PC-3 (cell line): ENCODE data around the gene TBC1D21. TPM values are rescaled to one million over a fixed set of nuclear protein-coding genes. Genes with fewer than 3 reads are reported as not detected.

Source experiments
- ATAC-seq: fragments of 200-7000 bp; cut with Tn5 transposase; 2 replicates; pipeline ENCODE4 v1.9.1; 2020; ENCODE audit warnings: mild to moderate bottlenecking, moderate library complexity
- BruUV-seq: library from RNA; stranded (reverse); fragments of 400-500 nt; replicated peaks from 2 replicates; lab custom pipeline; 2021; lab: Mats Ljungman, UMichigan
- CTCF ChIA-PET: fragments of 300-600 bp; sonication (Branson Sonifier 250); formaldehyde crosslinking; loops from one replicate; lab custom pipeline; 2022; ENCODE audit warnings: antibody characterized with exemption; lab: Charles Lee
- POLR2A ChIA-PET: fragments of 300-600 bp; sonication (Branson Sonifier 250); formaldehyde crosslinking; loops from one replicate; lab custom pipeline; 2022; ENCODE audit warnings: antibody characterized with exemption; ENCODE audit not compliant: unreplicated experiment; lab: Charles Lee
- DNase-seq: peaks from one replicate; pipeline ENCODE4 v3.0.0-alpha.2; 2015
- H2AFZ ChIP-seq: fragments of 300-600 bp; sonication (generic); 2 replicates; pipeline ENCODE4 v1.6.0; 2016; ENCODE audit warnings: antibody characterized with exemption, low read length
- H3F3A ChIP-seq: fragments of 300-600 bp; sonication (generic); one replicate; pipeline ENCODE4 v1.6.0; 2017; ENCODE audit warnings: antibody characterized with exemption, low read length, control low read depth, mild to moderate bottlenecking; ENCODE audit not compliant: unreplicated experiment
- H3K27ac ChIP-seq: fragments of 300-600 bp; sonication (generic); 2 replicates; pipeline ENCODE4 v1.5.1; 2016; ENCODE audit warnings: mild to moderate bottlenecking, low read length
- H3K27me3 ChIP-seq: fragments of 300-600 bp; sonication (generic); 2 replicates; pipeline ENCODE4 v1.6.1; 2016; ENCODE audit warnings: low read length, mixed read lengths
- H3K36me3 ChIP-seq: fragments of 300-600 bp; sonication (generic); 2 replicates; pipeline ENCODE4 v1.6.1; 2016; ENCODE audit warnings: low read depth, mixed run types, low read length, mixed read lengths
- H3K4me1 ChIP-seq: fragments of 300-600 bp; sonication (generic); 2 replicates; pipeline ENCODE4 v1.5.1; 2016; ENCODE audit warnings: low read length; ENCODE audit not compliant: insufficient read depth
- H3K4me2 ChIP-seq: fragments of 300-600 bp; sonication (generic); 2 replicates; pipeline ENCODE4 v1.6.0; 2016; ENCODE audit warnings: low read length
- H3K4me3 ChIP-seq: fragments of 300-600 bp; sonication (generic); 2 replicates; pipeline ENCODE4 v1.5.1; 2016; ENCODE audit warnings: mild to moderate bottlenecking, low read length, mixed read lengths
- H3K79me2 ChIP-seq: fragments of 300-600 bp; sonication (generic); 2 replicates; pipeline ENCODE4 v1.6.1; 2017; ENCODE audit warnings: low read length, mixed read lengths
- H3K9ac ChIP-seq: fragments of 300-600 bp; sonication (generic); 2 replicates; pipeline ENCODE4 v1.6.0; 2016; ENCODE audit warnings: mild to moderate bottlenecking, low read length
- H3K9me2 ChIP-seq: fragments of 300-600 bp; sonication (generic); replicated peaks from 2 replicates; pipeline ENCODE4 v1.6.1; 2016; ENCODE audit warnings: mixed run types, low read length, mixed read lengths
- H3K9me3 ChIP-seq: fragments of 300-600 bp; sonication (generic); 2 replicates; pipeline ENCODE4 v1.6.1; 2016; ENCODE audit warnings: low read length, mixed read lengths
- H4K20me1 ChIP-seq: fragments of 300-600 bp; sonication (generic); 2 replicates; pipeline ENCODE4 v1.6.1; 2016; ENCODE audit warnings: low read length, mixed read lengths
- EZH2 ChIP-seq: fragments of 300-600 bp; sonication (generic); IDR thresholded peaks from one replicate; pipeline ENCODE4 v1.6.1; 2017; ENCODE audit warnings: antibody characterized with exemption, mild to moderate bottlenecking, low read length; ENCODE audit not compliant: unreplicated experiment
- EZH2phosphoT487 ChIP-seq: fragments of 300-600 bp; sonication (generic); IDR thresholded peaks from 2 replicates; pipeline ENCODE4 v1.6.1; 2018; ENCODE audit warnings: mild to moderate bottlenecking, antibody characterized with exemption, low read length, borderline replicate concordance
- intact Hi-C: fragments of 100-400 bp; cut with micrococcal nuclease; formaldehyde crosslinking; loops from 2 replicates; pipeline ENCODE4 v1.9.0; 2023
- total RNA-seq: library from RNA; depleted of rRNA; stranded (reverse); fragments of >200 nt; gene quantifications from 2 replicates; pipeline ENCODE4 v1.2.3, GENCODE V29; 2014
- TF ChIP-seq, protein P1 (sequence below): fragments of 300-600 bp; sonication (generic); conservative IDR thresholded peaks from 2 replicates; pipeline ENCODE4 v1.5.1; 2017; ENCODE audit warnings: antibody characterized with exemption, low read depth, mild to moderate bottlenecking, low read length

The TBC1D21 gene
- total RNA-seq, 1 experiment from 2014 or later = not detected

DNA sequence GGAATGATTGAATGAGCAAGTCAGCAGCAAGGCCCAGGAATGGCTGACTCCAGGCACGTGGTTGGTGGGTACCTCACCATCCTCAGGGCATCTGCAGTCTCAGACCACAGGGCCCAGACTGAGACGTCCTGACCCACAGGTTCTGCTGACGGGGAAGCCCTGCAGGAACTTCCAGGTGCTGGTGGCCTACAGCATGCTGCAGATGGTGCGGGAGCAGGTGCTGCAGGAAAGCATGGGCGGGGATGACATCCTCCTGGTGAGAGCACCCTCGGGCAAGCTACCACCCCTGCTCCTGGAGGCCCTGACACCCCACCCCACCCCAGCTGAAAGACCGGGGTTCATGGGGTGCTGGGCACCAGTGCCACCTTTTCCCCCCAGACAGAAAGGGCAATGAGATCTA is 14.1 kb downstream of the TBC1D21 start:
- Histone ChIP-seq H3K4me3 (no peak overlapping the region), H3K9me2 (no peaks in the 10 kb centered on the region), H2AFZ (no peak overlapping the region), H3K9ac (no peak overlapping the region), H3K27me3 (no peaks in the 10 kb centered on the region), H4K20me1 (no peaks in the 10 kb centered on the region), H3K4me1 (no peaks in the 10 kb centered on the region), H3F3A (no peaks in the 10 kb centered on the region), H3K79me2 (no peaks in the 10 kb centered on the region), H3K4me2 (no peak overlapping the region), H3K27ac (no peak overlapping the region), H3K36me3 (no peaks in the 10 kb centered on the region), H3K9me3 (no peaks in the 10 kb centered on the region)
- DNase-seq = no peak
- BruUV-seq = no TSS peak
- ChIA-PET POLR2A (no interaction called here), CTCF (no interaction called here)
- intact Hi-C loops = no loop called here
- TF ChIP-seq EZH2phosphoT487 = no peak
- TF ChIP-seq, protein P1, sequence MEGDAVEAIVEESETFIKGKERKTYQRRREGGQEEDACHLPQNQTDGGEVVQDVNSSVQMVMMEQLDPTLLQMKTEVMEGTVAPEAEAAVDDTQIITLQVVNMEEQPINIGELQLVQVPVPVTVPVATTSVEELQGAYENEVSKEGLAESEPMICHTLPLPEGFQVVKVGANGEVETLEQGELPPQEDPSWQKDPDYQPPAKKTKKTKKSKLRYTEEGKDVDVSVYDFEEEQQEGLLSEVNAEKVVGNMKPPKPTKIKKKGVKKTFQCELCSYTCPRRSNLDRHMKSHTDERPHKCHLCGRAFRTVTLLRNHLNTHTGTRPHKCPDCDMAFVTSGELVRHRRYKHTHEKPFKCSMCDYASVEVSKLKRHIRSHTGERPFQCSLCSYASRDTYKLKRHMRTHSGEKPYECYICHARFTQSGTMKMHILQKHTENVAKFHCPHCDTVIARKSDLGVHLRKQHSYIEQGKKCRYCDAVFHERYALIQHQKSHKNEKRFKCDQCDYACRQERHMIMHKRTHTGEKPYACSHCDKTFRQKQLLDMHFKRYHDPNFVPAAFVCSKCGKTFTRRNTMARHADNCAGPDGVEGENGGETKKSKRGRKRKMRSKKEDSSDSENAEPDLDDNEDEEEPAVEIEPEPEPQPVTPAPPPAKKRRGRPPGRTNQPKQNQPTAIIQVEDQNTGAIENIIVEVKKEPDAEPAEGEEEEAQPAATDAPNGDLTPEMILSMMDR = no peak
- TF ChIP-seq EZH2 = no peak
- ATAC-seq = no peak

- H3F3A ChIP-seq = no peaks in the 10 kb centered on the region
- TF ChIP-seq EZH2 (no peak), EZH2phosphoT487 (no peak)
- no peak overlapping the region for H3K4me2 ChIP-seq
- H3K27ac ChIP-seq = no peak overlapping the region
- H3K9me3 ChIP-seq = no peaks in the 10 kb centered on the region
- no peak overlapping the region for H3K4me3 ChIP-seq
- H2AFZ ChIP-seq = no peak overlapping the region
- no peak for DNase-seq
- ATAC-seq = no peak
- H3K27me3 ChIP-seq = no peaks in the 10 kb centered on the region
- intact Hi-C loops = no loop called here
- H3K79me2 ChIP-seq = no peaks in the 10 kb centered on the region
- no peak overlapping the region for H3K9ac ChIP-seq
- H3K4me1 ChIP-seq = no peaks in the 10 kb centered on the region
- H3K36me3 ChIP-seq = no peaks in the 10 kb centered on the region
- no peaks in the 10 kb centered on the region for H4K20me1 ChIP-seq
- ChIA-PET POLR2A (no interaction called here), CTCF (no interaction called here)
- no peaks in the 10 kb centered on the region for H3K9me2 ChIP-seq
- no TSS peak for BruUV-seq
These were observed 15.1 kb downstream of the TBC1D21 start for GRCh38 chr15:73888224-73889041.

GRCh38 chr15:73889053-73889761 is 15.8 kb downstream of the TBC1D21 start:
- Histone ChIP-seq H3K79me2 (no peaks in the 10 kb centered on the region), H3K36me3 (no peaks in the 10 kb centered on the region), H3F3A (no peaks in the 10 kb centered on the region), H4K20me1 (no peaks in the 10 kb centered on the region), H3K9me2 (no peaks in the 10 kb centered on the region), H3K4me3 (no peak overlapping the region), H3K9me3 (no peaks in the 10 kb centered on the region), H3K4me2 (no peak overlapping the region), H3K27ac (no peak overlapping the region), H3K4me1 (no peaks in the 10 kb centered on the region), H3K27me3 (no peaks in the 10 kb centered on the region), H3K9ac (no peak overlapping the region), H2AFZ (no peak overlapping the region)
- intact Hi-C loops = no loop called here
- no TSS peak for BruUV-seq
- no peak for DNase-seq
- CTCF ChIA-PET = no interaction called here
- ATAC-seq = no peak
- POLR2A ChIA-PET = no interaction called here
- TF ChIP-seq, protein P1 = no peak
- TF ChIP-seq EZH2phosphoT487 (no peak), EZH2 (no peak)
